Measurements from ENCODE around the gene RNF224. TPM values are rescaled to one million over a fixed set of nuclear protein-coding genes. Genes with fewer than 3 reads are reported as not detected.

The RNF224 gene
- total and polyA plus RNA-seq, 10 of the 15 experiments (the other 5 are each of a cell fraction or from before 2014, with no cell fraction given) = not detected

GRCh38 chr9:137223078-137223970, 4.0 kb upstream of the RNF224 start (continued):
- no peak for TF ChIP-seq ZBTB4 (CRISPR knock-in tag; IDR thresholded peaks at IDR 0.05)
- TF ChIP-seq SP1 (IDR thresholded peaks at IDR 0.05; ENCODE audit: low read depth, low read length) = peak; percentile 90
- TF ChIP-seq RFX5 (IDR thresholded peaks at IDR 0.05; ENCODE audit: low read depth, low read length) = no peak
- TF ChIP-seq IKZF1 (conservative IDR thresholded peaks at IDR 0.05) = peak; percentile 91
- peak; percentile 16 for TF ChIP-seq MEF2B (IDR thresholded peaks at IDR 0.05; ENCODE audit: partially characterized antibody, poor library complexity, severe bottlenecking)
- TF ChIP-seq MAX (IDR thresholded peaks at IDR 0.05; ENCODE audit: low read depth, low read length) = no peak
- no peak for TF ChIP-seq NR2C2 (IDR thresholded peaks at IDR 0.05; ENCODE audit: borderline replicate concordance, control insufficient read depth, insufficient read length, low read depth)
- TF ChIP-seq RUNX3 (IDR thresholded peaks at IDR 0.05; ENCODE audit: low read length) = peak; percentile 81
- no peak for TF ChIP-seq STAT3 (IDR thresholded peaks at IDR 0.05; ENCODE audit: low read depth, low read length)
- TF ChIP-seq FOS (IDR thresholded peaks at IDR 0.05; ENCODE audit: borderline replicate concordance, extremely low read depth, insufficient read length) = no peak
- no peak for TF ChIP-seq POLR2AphosphoS2 (IDR thresholded peaks at IDR 0.05; ENCODE audit: low read depth, low read length)
- no peak for TF ChIP-seq ZNF592 (IDR thresholded peaks at IDR 0.05)
- no peak for TF ChIP-seq ZNF622 (IDR thresholded peaks at IDR 0.05)
- no peak for TF ChIP-seq FOXM1 (IDR thresholded peaks at IDR 0.05; ENCODE audit: low read depth, low read length)
- TF ChIP-seq HCFC1 (IDR thresholded peaks at IDR 0.05; ENCODE audit: low read length) = peak; percentile 61; the same call in 1 of the 2 replicates
- peak in 1 of 2 experiments; percentile 20; a peak in 1 of 4 replicates for TF ChIP-seq BHLHE40 (IDR thresholded peaks at IDR 0.05; ENCODE audit: borderline replicate concordance in 1 of 2, low read depth in 2 of 2, low read length in 1 of 2)
- TF ChIP-seq REST (IDR thresholded peaks at IDR 0.05; ENCODE audit: low read depth, low read length) = no peak
- TF ChIP-seq MXI1 (IDR thresholded peaks at IDR 0.05; ENCODE audit: low read depth, low read length) = peak; percentile 35; the same call in 1 of the 2 replicates

Measured in GM12878 (cell line).